ENCODE data around the gene KCNT1.

KCNT1 gene

DNA sequence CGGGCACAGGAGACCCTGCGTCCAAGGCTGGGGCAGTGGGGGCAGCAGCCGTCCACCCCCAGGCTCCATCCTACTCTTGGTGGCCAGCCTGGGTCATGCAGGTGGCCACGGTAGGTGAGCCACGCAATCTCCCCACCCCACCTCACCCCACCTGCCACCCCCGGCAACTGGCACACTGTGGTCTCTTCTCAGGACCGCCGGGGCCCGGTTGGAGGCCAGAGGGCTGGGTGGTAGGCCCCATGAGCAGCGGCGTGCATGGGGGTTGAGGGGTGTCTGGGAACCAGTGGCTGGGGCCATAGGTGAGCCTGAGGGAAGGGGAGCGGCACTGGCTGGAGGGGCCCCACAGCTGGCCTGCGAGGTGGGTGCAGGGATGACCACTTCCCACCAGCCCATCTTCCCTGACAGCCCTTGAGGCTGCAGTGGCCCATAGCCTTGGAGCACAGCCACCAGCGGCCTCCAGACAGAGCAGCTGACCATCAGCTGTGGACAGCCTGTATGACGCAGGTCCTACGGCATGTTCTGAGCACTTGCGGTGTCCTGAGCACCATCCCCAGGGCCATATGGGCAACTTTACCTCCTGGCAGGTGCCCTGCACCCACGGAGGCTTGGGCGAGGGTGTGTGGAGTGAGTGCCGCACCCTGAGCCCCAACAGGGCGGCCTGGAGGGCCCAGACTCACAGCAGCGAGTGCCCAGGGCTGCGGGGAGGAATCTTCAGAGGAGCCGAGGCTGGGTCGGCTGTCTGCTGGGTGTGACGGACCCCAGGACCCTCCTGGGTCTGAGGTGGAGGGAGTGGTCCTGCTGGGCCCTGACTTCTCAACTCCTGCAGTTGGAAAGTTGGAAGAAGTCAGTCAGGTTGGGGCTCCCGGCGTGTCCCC is 47.4 kb downstream of the KCNT1 start:
- no peak for DNase-seq

GRCh38 chr9:135750786-135751185 is 48.8 kb downstream of the KCNT1 start:
- no peak for DNase-seq

GRCh38 chr9:135751501-135751900 is 49.5 kb downstream of the KCNT1 start:
- no peak for DNase-seq

GRCh38 chr9:135752281-135753204 is 50.6 kb downstream of the KCNT1 start:
- no peak for DNase-seq

DNA sequence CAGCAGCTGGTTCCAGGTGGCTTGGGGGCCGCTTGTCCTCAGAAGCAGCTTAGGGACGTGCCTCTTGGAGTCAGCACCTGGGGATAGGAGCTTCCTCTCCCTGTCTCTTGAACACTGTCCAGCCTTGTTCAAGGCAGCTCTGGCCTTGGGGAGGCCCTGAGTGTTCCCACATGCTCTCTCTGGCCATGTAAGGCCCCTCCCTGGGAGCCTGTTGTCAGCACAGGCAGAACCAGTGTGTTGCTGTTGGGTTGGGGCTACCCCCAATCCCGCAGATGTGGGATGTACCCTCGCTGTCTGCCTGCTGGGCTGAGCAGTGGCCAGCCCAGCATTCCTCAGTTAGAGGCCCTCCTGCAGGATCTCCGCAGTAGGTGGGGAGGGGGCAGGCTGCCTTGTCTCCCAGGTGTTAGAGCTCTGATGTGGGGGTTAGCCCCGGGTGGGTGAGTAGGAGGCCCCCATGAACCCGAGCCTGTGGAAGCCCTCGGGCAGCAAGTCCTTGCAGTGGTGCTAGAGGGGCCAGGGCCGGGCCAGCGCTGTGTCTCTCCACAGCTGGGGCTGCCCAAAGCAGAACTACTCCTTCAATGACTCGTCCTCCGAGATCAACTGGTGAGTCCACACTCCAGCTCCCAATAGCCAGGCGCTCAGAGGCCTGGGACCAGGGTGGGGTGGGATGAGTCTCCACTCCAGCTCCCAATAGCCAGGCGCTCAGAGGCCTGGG is 51.6 kb downstream of the KCNT1 start:
- no peak for DNase-seq

- DNase-seq: no peak
These were observed 54.6 kb downstream of the KCNT1 start for GRCh38 chr9:135756576-135756975.

- no peak for DNase-seq
These were observed 55.4 kb downstream of the KCNT1 start for GRCh38 chr9:135757356-135757755.

- DNase-seq: no peak
These were observed 56.1 kb downstream of the KCNT1 start for GRCh38 chr9:135758056-135758455.

DNA sequence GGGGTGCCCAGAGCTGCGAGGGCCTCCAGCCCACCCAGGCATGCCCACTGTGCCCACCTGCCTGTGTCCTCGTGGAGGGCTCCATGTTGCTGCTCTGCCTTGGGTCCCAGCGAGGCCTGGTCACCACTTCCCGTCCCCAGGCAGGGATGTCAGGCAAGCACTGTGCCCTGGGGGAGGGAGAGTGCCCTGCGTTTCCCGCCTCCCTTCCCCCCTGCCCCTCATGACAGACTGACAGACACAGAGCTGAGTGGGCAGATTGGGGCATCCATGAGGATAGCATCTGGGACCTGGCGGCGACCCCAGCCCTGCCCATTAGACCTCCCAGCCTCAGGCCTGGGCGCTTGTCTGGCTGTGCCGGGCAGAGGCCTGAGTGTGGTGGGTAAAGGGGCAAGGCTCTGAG is 56.9 kb downstream of the KCNT1 start:
- DNase-seq: no peak

DNA sequence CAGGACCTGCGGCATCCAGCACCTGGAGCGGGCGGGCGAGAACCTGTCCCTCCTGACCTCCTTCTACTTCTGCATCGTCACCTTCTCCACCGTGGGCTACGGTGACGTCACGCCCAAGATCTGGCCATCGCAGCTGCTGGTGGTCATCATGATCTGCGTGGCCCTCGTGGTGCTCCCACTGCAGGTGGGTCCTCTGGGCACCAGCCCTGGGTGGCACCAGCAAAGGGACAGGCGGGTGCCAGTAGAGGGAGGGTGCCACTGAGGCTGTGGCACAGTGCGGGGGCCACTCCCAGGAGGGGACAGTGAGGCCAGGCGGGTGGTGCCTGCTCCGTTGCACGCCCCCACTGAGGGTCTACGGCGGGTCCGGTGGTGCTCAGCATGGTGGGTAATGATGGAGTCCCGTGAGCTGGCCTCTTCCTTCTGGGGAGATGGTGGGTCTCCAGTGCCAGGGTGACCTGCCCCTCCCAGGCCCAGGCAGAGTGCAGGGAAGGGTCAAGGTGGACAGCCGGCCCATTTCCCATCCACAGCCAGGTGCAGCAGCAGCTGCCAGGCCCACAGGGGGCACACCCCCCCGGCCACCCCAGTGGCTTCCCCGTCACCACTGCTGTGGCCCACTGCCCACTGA is 57.8 kb downstream of the KCNT1 start:
- DNase-seq: no peak

DNA sequence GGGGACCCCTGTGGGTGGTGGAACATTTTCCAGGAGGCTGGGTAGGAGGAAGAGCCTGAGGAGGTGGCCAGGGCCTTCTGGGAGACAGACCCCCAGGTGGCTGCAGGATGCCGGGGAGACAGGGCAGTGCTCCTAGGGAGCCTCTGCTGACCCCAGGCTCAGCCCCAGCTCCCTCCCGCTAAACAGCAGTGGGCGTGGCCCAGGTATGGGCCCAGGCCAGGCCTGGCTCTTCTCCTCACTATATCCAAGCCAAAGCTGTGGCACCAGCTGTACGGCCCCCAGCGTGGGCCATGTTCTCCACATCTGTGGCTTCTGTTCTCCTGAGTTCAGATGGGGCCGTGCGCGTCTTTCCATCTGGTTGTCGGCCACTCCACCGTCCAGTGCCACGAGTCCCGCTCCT is 58.5 kb downstream of the KCNT1 start:
- no peak for DNase-seq

GRCh38 chr9:135761150-135761844 is 59.3 kb downstream of the KCNT1 start:
- DNase-seq: no peak

DNA sequence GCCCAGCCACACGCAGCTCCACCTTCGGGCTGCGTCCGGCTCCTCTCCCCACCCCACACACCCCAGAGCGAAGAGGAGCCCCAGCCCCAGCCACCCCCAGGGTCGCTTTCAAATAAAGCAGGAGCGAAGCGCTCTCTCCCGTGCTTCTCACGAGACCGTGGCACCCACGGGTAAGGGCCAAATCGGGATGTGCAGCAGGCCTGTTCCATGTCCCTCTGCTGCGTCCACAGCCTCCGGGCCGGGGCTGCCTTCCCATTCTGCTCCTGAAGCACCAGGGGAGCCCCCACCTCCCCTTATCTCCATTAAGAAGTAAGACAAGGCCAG is 59.8 kb downstream of the KCNT1 start:
- no peak for DNase-seq

GRCh38 chr9:135762921-135763320 is 60.9 kb downstream of the KCNT1 start:
- no peak for DNase-seq

- no peak for DNase-seq
These were observed 61.9 kb downstream of the KCNT1 start for GRCh38 chr9:135763716-135764446.

- no peak for DNase-seq
These were observed 62.7 kb downstream of the KCNT1 start for GRCh38 chr9:135764731-135765130.

DNA sequence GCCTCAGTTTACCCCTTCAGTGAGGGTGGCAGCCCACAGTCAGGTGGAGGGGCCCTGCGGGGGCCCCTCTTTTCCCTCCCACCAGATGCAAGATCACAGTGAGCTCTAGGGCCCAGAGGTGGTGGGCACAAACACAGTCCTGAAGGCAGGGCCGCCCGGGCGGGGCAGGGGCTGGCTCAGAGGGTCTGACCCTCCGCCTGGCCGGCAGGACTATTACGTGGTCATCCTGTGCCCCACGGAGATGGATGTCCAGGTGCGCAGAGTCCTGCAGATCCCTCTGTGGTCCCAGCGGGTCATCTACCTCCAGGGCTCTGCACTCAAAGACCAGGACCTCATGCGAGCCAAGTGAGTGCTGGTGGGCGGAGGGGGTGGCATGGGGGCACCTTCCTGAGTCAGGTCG is 63.4 kb downstream of the KCNT1 start:
- DNase-seq: no peak

DNA sequence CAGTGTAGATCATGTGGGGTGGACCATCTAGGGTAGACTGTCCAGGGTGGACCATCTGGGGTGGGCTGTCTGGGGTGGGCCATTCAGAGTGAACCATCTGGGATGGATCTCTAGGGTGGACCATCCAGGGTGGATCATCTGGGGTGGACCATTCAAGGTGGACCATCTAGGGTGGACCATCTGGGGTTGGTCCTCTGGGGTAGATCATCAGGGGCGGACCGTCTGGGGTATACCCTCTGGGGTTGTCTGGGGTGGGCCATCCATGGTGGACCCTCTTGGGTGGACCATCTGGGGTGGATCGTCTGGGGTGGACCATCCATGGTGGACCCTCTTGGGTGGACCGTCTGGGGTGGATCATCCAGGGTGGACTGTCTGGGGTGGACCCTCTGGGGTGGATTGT is 64.3 kb downstream of the KCNT1 start:
- no peak for DNase-seq

GRCh38 chr9:135766707-135767106 is 64.7 kb downstream of the KCNT1 start:
- no peak for DNase-seq

GRCh38 chr9:135768516-135769218 is 66.7 kb downstream of the KCNT1 start:
- no peak for DNase-seq

Data from stimulated activated CD4-positive, alpha-beta T cell treated with anti-CD3 and anti-CD28 coated beads, Interleukin-4, amount 100 ng/mL, for 1 hour (primary cell).